ENCODE data around the gene CBY2. TPM values are rescaled to one million over a fixed set of nuclear protein-coding genes. Genes with fewer than 3 reads are reported as not detected.
"Not testable (repeated sequence)": the region's sequence is repeated elsewhere in the genome, so short reads cannot be mapped to it uniquely, and the experiment has no call there.

Gene CBY2
- total RNA-seq, 1 donor from 2014 or later: not detected

- no peak for DNase-seq (ENCODE audit: low spot score)
Observed at GRCh38 chr13:45747071-45747470, 45.0 kb downstream of the CBY2 start.

- no peak for DNase-seq (ENCODE audit: low spot score)
Observed at GRCh38 chr13:45748941-45749759, 47.0 kb downstream of the CBY2 start.

GRCh38 chr13:45750566-45750965, 48.4 kb downstream of the CBY2 start:
- DNase-seq (ENCODE audit: low spot score): no peak

GRCh38 chr13:45751885-45752284, 49.8 kb downstream of the CBY2 start:
- no peak for DNase-seq (ENCODE audit: low spot score)

GRCh38 chr13:45752510-45752909, 50.4 kb downstream of the CBY2 start:
- no peak for DNase-seq (ENCODE audit: low spot score)

- DNase-seq (ENCODE audit: low spot score): not testable (repeated sequence)
Observed at GRCh38 chr13:45756498-45756897, 54.4 kb downstream of the CBY2 start.

- DNase-seq (ENCODE audit: low spot score): not testable (repeated sequence)
Observed at GRCh38 chr13:45757589-45757988, 55.5 kb downstream of the CBY2 start.

- DNase-seq (ENCODE audit: low spot score): no peak
Observed at GRCh38 chr13:45763419-45763818, 61.3 kb downstream of the CBY2 start.

Other genes starting within 250 kb of the CBY2 start
- gene COG3, start 237.4 kb upstream of the CBY2 start, total RNA-seq: 54.9 TPM
- not detected for gene ERICH6B, start 86.6 kb upstream of the CBY2 start, total RNA-seq
- 0.08 TPM for gene SIAH3, start 149.4 kb downstream of the CBY2 start, total RNA-seq